Esophagus muscularis mucosa (tissue), 4 donors: Measurements from ENCODE around the gene SLC39A11. TPM values are rescaled to one million over a fixed set of nuclear protein-coding genes. Genes with fewer than 3 reads are reported as not detected.

Source experiments
- DNase-seq: peaks from one replicate; pipeline ENCODE4 v3.0.0-alpha.2; 2017; ENCODE audit errors: extremely low spot score
- H3K27ac ChIP-seq, 4 donors: fragments of 200-600 bp; sonication (generic); replicated peaks in 1 of 4; 1 replicate in 3 of 4; 2 replicates in 1 of 4; pipeline ENCODE4 v1.5.1; 2016 to 2019; ENCODE audit warnings: mild to moderate bottlenecking in 1 of 4
- H3K27me3 ChIP-seq, 4 donors: fragments of 200-600 bp; sonication (generic); one replicate each; pipeline versions ENCODE4 v1.5.1 to v1.6.0; 2016 to 2019
- H3K36me3 ChIP-seq, 4 donors: fragments of 200-600 bp; sonication (generic); one replicate each; pipeline ENCODE4 v1.5.1; 2016 to 2019
- H3K4me1 ChIP-seq, 4 donors: fragments of 200-600 bp; sonication (generic); one replicate each; pipeline ENCODE4 v1.5.1; 2016 to 2019
- H3K4me3 ChIP-seq, 4 donors: fragments of 200-600 bp; sonication (generic); 1 replicate in 2 of 4; 2 replicates in 2 of 4; pipeline ENCODE4 v1.5.1; 2016 to 2019; ENCODE audit warnings: mild to moderate bottlenecking in 4 of 4, moderate library complexity in 1 of 4
- H3K9me3 ChIP-seq, 4 donors: fragments of 200-600 bp; sonication (generic); 1 replicate in 3 of 4; 2 replicates in 1 of 4; pipeline ENCODE4 v1.5.1; 2016 to 2019
- EP300 ChIP-seq: sonication (generic); formaldehyde crosslinking; IDR thresholded peaks from one replicate; pipeline ENCODE4 v1.6.1; 2017; ENCODE audit warnings: antibody characterized with exemption
- POLR2A ChIP-seq: fragments of 450-650 bp; IDR thresholded peaks from one replicate; pipeline ENCODE4 v1.6.1; 2017; ENCODE audit warnings: antibody characterized with exemption, moderate library complexity, mild to moderate bottlenecking, low read depth
- POLR2AphosphoS5 ChIP-seq, 2 donors: sonication (generic); formaldehyde crosslinking; IDR thresholded peaks; one replicate each; pipeline ENCODE4 v1.6.1; 2017; ENCODE audit warnings: antibody characterized with exemption in 2 of 2
- WGBS: methylation state at CpG from one replicate; pipeline ENCODE4 v1.1.5; 2018; 5-methylcytosine and 5-hydroxymethylcytosine counted together
- intact Hi-C: fragments of 100-400 bp; cut with DNase I; formaldehyde crosslinking; loops from one replicate; pipeline ENCODE4 v1.15.1; 2023
- total RNA-seq, 4 donors: library from RNA; depleted of rRNA; stranded (reverse); fragments of >200 nt; gene quantifications; one replicate each; pipeline versions ENCODE4 v1.1.0 to v1.2.1, GENCODE V29; 2016
- TF ChIP-seq, protein P1 (sequence below), 3 experiments: fragments of 200-600 bp in 2 of 3; fragments of 450-650 bp in 1 of 3; sonication (generic) in 2 of 3; IDR thresholded peaks; one replicate each; pipeline ENCODE4 v1.5.1; 2017 to 2019; ENCODE audit warnings: antibody characterized with exemption in 3 of 3, mild to moderate bottlenecking in 2 of 3, moderate library complexity in 1 of 3

SLC39A11 gene
- total RNA-seq, 4 donors from 2014 or later: 7.5 to 20.2 (median 18.4) TPM

DNA sequence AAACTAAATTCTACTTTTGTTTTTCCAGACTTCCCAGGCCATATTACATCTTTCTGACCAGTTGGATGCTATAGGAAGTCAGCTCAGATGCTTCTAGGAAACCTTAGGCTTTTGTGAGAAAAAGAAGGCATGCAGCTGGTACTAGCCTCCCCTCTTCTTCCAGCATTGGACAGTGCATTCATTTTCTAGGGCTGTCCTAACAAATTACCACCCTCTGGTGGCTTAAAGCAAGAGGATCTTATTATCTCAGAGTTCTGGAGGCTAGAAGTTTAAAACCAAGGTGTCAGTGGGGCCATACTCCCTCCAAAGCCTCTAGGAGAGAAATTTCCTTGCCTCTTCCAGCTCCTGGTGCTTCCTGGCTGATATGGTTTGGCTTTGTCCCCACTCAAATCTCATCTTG, 467.8 kb downstream of the SLC39A11 start:
- peaks cover 0 to 11% (median 4%) of the 10 kb centered on the region in 4 donors for H3K9me3 ChIP-seq
- TF ChIP-seq EP300: no peak
- TF ChIP-seq POLR2A: no peak
- TF ChIP-seq, protein P1, sequence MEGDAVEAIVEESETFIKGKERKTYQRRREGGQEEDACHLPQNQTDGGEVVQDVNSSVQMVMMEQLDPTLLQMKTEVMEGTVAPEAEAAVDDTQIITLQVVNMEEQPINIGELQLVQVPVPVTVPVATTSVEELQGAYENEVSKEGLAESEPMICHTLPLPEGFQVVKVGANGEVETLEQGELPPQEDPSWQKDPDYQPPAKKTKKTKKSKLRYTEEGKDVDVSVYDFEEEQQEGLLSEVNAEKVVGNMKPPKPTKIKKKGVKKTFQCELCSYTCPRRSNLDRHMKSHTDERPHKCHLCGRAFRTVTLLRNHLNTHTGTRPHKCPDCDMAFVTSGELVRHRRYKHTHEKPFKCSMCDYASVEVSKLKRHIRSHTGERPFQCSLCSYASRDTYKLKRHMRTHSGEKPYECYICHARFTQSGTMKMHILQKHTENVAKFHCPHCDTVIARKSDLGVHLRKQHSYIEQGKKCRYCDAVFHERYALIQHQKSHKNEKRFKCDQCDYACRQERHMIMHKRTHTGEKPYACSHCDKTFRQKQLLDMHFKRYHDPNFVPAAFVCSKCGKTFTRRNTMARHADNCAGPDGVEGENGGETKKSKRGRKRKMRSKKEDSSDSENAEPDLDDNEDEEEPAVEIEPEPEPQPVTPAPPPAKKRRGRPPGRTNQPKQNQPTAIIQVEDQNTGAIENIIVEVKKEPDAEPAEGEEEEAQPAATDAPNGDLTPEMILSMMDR (IDR thresholded peaks at IDR 0.05): no peak
- TF ChIP-seq POLR2AphosphoS5 (IDR thresholded peaks at IDR 0.05): no peak
- DNase-seq: no peak
- no peaks in the 10 kb centered on the region for H3K4me1 ChIP-seq
- no peak overlapping the region for H3K4me3 ChIP-seq
- H3K27me3 ChIP-seq: peaks cover 0 to 36% (median 0%) of the 10 kb centered on the region in 4 donors
- no peak overlapping the region for H3K27ac ChIP-seq
- H3K36me3 ChIP-seq: no peaks in the 10 kb centered on the region
- intact Hi-C loops: no loop called here

DNA sequence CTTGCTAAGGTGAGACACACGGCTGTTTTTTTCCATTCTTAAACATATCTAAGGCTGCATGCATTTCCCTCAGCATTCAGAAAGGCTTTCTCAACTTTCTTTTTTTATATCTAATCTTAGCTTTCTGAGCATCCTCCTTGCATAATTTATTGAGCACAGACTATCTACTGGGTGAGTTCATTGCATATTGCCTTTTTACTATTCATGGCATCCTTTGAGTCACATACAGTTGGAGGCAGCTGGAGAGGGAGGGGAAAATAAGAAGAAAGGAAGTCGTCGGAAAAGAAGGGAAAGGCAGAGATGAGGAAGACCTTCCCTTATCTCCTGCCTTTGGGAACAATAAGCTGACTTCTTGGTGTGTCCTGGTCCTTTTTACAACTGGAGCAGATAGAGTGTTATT, 468.3 kb downstream of the SLC39A11 start:
- Histone ChIP-seq H3K27ac (no peak overlapping the region), H3K4me1 (no peaks in the 10 kb centered on the region), H3K9me3 (peaks cover 0 to 9% (median 3%) of the 10 kb centered on the region in 4 donors), H3K27me3 (peaks cover 0 to 36% (median 0%) of the 10 kb centered on the region in 4 donors), H3K4me3 (no peak overlapping the region), H3K36me3 (no peaks in the 10 kb centered on the region)
- TF ChIP-seq, protein P1 (IDR thresholded peaks at IDR 0.05): no peak
- TF ChIP-seq POLR2A: no peak
- no peak for TF ChIP-seq EP300
- no peak for TF ChIP-seq POLR2AphosphoS5 (IDR thresholded peaks at IDR 0.05)
- no peak for DNase-seq
- WGBS: 59% methylated on average over 3 of the region's 3 CpGs
- intact Hi-C loops: no loop called here

DNA sequence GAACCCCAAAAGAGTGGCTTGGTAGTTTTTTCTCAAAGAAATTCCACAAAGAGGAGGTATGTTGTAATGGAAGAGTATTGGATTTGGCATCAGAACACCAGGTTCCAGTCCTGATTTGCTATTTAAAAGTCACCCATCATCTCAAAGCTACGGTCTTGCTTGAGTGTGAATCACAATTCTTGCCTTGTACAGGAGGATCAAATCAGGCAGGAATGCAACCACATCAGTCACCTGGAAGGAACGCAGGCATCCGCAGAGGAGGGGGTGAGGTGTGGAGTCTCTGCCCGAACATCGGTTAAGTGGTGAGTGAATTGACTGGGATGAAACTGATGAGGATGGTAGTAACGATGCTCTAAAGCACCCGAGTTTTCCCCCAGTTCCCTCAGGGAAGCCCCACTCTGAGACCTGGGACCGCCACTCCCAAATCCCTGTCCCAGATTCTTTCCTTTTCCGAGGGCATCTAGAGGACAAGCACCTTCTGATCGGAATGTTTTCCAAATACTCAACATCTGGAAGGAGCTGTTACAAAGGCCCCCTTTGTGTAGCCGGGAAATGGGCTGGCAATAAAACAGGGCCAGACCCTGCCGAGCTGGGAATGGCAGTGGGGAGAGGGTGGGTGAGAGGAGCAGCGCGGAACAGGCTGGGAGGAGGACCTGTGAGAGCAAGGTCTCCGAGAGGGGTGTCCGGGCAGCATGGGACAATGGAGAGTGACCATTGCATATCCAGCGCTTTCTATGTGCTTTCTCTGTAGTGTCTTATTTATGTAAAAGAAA, 469.6 kb downstream of the SLC39A11 start:
- TF ChIP-seq, protein P1 (IDR thresholded peaks at IDR 0.05): no peak
- no peak for TF ChIP-seq POLR2AphosphoS5 (IDR thresholded peaks at IDR 0.05)
- no peak for TF ChIP-seq POLR2A
- no peak for TF ChIP-seq EP300
- 46% methylated on average over 17 of the region's 17 CpGs for WGBS

DNA sequence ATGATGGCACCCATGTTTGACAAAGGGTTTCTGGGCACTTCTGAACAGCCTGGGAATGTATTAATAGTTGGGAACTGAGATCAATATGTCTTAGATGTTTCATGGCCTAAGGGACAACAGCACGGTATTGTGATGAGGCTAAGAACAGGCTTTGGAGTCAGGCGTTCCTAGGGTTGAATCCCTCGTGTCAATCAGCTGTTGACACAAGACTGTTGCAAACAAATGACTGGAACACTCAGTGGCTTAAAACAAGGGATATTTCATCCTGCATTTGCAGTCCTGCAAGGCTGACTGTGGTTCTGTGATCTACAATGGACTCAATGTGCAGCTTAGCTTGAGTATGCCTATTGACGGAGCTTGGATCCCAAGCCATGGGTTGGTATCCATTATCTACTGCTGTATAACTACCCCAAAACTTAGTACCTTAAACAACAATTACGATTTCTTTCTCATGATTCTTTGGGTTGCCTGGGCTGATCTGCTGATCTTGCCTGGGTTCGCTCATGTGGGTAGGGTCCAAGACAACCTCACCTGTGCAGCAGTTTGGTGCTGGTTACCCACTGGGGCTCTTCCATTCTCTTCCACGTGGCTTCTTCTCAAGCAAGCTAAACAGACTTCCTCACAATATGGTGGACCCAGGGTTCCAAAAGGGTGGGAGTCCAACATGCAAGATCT, 472.4 kb downstream of the SLC39A11 start:
- peaks cover 0 to 3% (median 0%) of the 10 kb centered on the region in 4 donors for H3K4me1 ChIP-seq
- WGBS: 88% methylated on average over 7 of the region's 7 CpGs
- TF ChIP-seq POLR2A (no peak), EP300 (no peak), POLR2AphosphoS5 (IDR thresholded peaks at IDR 0.05) (no peak)
- TF ChIP-seq, protein P1 (IDR thresholded peaks at IDR 0.05): no peak
- no peaks in the 10 kb centered on the region for H3K36me3 ChIP-seq
- H3K9me3 ChIP-seq: no peaks in the 10 kb centered on the region
- DNase-seq: no peak
- H3K27me3 ChIP-seq: peaks cover 0 to 63% (median under 1%) of the 10 kb centered on the region in 4 donors
- no peak overlapping the region for H3K4me3 ChIP-seq
- intact Hi-C loops: no loop called here
- no peak overlapping the region for H3K27ac ChIP-seq

More for the DNA sequence above, 469.6 kb downstream of the SLC39A11 start:
- H3K27me3 ChIP-seq: peaks cover 0 to 44% (median 0%) of the 10 kb centered on the region in 4 donors
- no peak overlapping the region for H3K4me3 ChIP-seq
- DNase-seq: no peak
- intact Hi-C loops: no loop called here
- peaks cover 0 to 6% (median 0%) of the 10 kb centered on the region in 4 donors for H3K9me3 ChIP-seq
- H3K4me1 ChIP-seq: peaks cover 0 to under 1% (median 0%) of the 10 kb centered on the region in 4 donors
- H3K36me3 ChIP-seq: no peaks in the 10 kb centered on the region
- no peak overlapping the region for H3K27ac ChIP-seq
